ENCODE data around the gene NDUFB5. TPM values are rescaled to one million over a fixed set of nuclear protein-coding genes. Genes with fewer than 3 reads are reported as not detected.

NDUFB5 gene
- total RNA-seq, 1 experiment from 2014 or later = 78.9 TPM

GRCh38 chr3:179590669-179591068, 13.9 kb upstream of the NDUFB5 start:
- H3K4me2 ChIP-seq (ENCODE audit: insufficient read depth, insufficient read length, low read length) = no peak overlapping the region
- no peak overlapping the region for H3K4me3 Mint-ChIP-seq

More at GRCh38 chr3:179590669-179591068, 13.9 kb upstream of the NDUFB5 start:
- H3K14ac ChIP-seq (ENCODE audit: insufficient read depth, low read length) = no peak overlapping the region
- no peak for TF ChIP-seq CTCF (conservative IDR thresholded peaks at IDR 0.05)
- H3K4me1 ChIP-seq (ENCODE audit: insufficient read depth, low read length) = no peaks in the 10 kb centered on the region
- Mint-ChIP-seq H3K27me3 (ENCODE audit: low read depth) (no peaks in the 10 kb centered on the region), H3K27ac (peak overlapping the region in 1 of 3 experiments; percentile 20; a peak in 2 of 7 replicates), H3K36me3 (ENCODE audit: insufficient read depth in 1 of 3, low read depth in 3 of 3) (peaks cover 16 to 81% (median 69%) of the 10 kb centered on the region in 3 experiments; a peak in 6 of 7 replicates), H3K4me1 (no peaks in the 10 kb centered on the region), H3K9me3 (no peaks in the 10 kb centered on the region)
- H2BK15ac ChIP-seq (ENCODE audit: low read depth, low read length) = no peak overlapping the region
- no peak overlapping the region for H2AK5ac ChIP-seq (ENCODE audit: insufficient read length, low read length)
- H3K9me3 ChIP-seq (ENCODE audit: control insufficient read depth, low read depth, low read length) = no peaks in the 10 kb centered on the region
- no peak overlapping the region for H2BK20ac ChIP-seq (ENCODE audit: low read depth, low read length, poor library complexity, severe bottlenecking)
- no peak overlapping the region for H3K23ac ChIP-seq (ENCODE audit: insufficient read length, low read depth, low read length)
- H2BK5ac ChIP-seq (ENCODE audit: insufficient read length, low read length) = no peak overlapping the region
- WGBS (ENCODE audit: extremely low coverage, insufficient read length, low lambda C conversion rate) = no CpG with 5 or more reads among the region's 2 CpGs
- no peaks in the 10 kb centered on the region for H3K79me2 ChIP-seq (ENCODE audit: insufficient read depth, low read length)
- H3K4ac ChIP-seq (ENCODE audit: low read depth, low read length) = no peak overlapping the region
- no peak overlapping the region for H3K27ac ChIP-seq (ENCODE audit: insufficient read length, low read depth, low read length)
- H3K9ac ChIP-seq (ENCODE audit: extremely low read depth, insufficient read length, low read length) = no peak overlapping the region
- no peak overlapping the region for H4K5ac ChIP-seq (ENCODE audit: insufficient read length, low read depth, low read length)
- H3K56ac ChIP-seq (ENCODE audit: insufficient read length, low read depth, low read length) = no peak overlapping the region
- no peak overlapping the region for H4K91ac ChIP-seq (ENCODE audit: insufficient read length, low read depth, low read length)
- no peaks in the 10 kb centered on the region for H3K23me2 ChIP-seq (ENCODE audit: insufficient read length, low read depth, low read length, poor library complexity, severe bottlenecking)
- no peaks in the 10 kb centered on the region for H4K20me1 ChIP-seq (ENCODE audit: control insufficient read depth, insufficient read depth, insufficient read length)
- no peaks in the 10 kb centered on the region for H3K79me1 ChIP-seq (ENCODE audit: insufficient read depth, low read depth, low read length, poor library complexity, severe bottlenecking)
- no peak overlapping the region for H2BK12ac ChIP-seq (ENCODE audit: insufficient read length, low read depth, low read length)
- no peak overlapping the region for H2AFZ ChIP-seq (ENCODE audit: low read length)
- no peak overlapping the region for H3K18ac ChIP-seq (ENCODE audit: insufficient read length, low read depth, low read length)
- no peak overlapping the region for H3T11ph ChIP-seq (ENCODE audit: low read length)
- DNase-seq = no peak
- H2BK120ac ChIP-seq (ENCODE audit: low read depth, low read length, poor library complexity, severe bottlenecking) = no peak overlapping the region
- no peaks in the 10 kb centered on the region for H3K27me3 ChIP-seq (ENCODE audit: insufficient read depth, low read length)
- H4K8ac ChIP-seq (replicated peaks; ENCODE audit: insufficient read length, low read depth, low read length) = no peak overlapping the region

Measured in H9 (cell line).